WERI-Rb-1 (cell line): ENCODE results near the gene CLDN7.
A peak's percentile ranks its signal among the peaks of the same experiment; 100 is the strongest.
"Not testable (repeated sequence)": the region's sequence is repeated elsewhere in the genome, so short reads cannot be mapped to it uniquely, and the experiment has no call there.

Experiments
- DNase-seq: peaks from one replicate; pipeline ENCODE4 v3.0.0-alpha.2; 2020
- H3K27ac ChIP-seq: fragments of 250-450 bp; sonication (Bioruptor Pico); 2 replicates; pipeline ENCODE4 v1.5.1; 2020; ENCODE audit warnings: mild to moderate bottlenecking, moderate library complexity
- H3K27me3 ChIP-seq: fragments of 250-450 bp; sonication (Bioruptor Pico); 2 replicates; pipeline ENCODE4 v1.5.1; 2021; ENCODE audit warnings: mild to moderate bottlenecking, low read depth, moderate library complexity; ENCODE audit not compliant: insufficient read depth, severe bottlenecking
- H3K36me3 ChIP-seq: fragments of 250-450 bp; sonication (Bioruptor Pico); 2 replicates; pipeline ENCODE4 v1.5.1; 2020; ENCODE audit warnings: mild to moderate bottlenecking, moderate library complexity
- H3K4me3 ChIP-seq: 2 replicates; pipeline ENCODE4 v1.5.1; 2011; ENCODE audit warnings: low read depth, mild to moderate bottlenecking, control low read depth, low read length
- H3K9me3 ChIP-seq: fragments of 250-450 bp; sonication (Bioruptor Pico); 2 replicates; pipeline ENCODE4 v1.5.1; 2021; ENCODE audit warnings: mild to moderate bottlenecking, moderate library complexity; ENCODE audit not compliant: severe bottlenecking
- TF ChIP-seq, protein P1 (sequence below): IDR thresholded peaks from 2 replicates; pipeline ENCODE4 v1.5.1; 2011; ENCODE audit warnings: low read depth, mild to moderate bottlenecking, control low read depth, inconsistent platforms, low read length

Gene CLDN7

DNA sequence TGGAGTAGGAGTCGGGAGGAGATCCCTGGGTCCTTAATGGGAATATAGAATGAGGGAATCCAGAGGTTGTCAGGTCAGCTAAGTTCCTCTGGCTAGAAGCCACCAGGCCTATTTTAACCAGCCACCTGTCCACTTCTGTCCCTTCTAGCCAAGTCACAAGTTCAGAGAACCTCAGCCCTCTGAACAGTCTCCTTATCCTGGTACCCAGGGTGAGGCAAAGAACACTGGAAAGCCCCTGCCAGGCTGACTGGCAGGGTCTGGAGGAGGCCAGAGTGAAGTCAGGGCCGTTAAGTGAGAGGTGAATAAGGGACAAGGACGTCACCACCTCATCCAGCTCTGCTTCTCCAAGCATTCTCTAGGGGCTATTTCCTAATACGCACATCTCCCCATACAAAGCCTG, 13.5 kb downstream of the CLDN7 start:
- Histone ChIP-seq H3K27ac (no peak overlapping the region), H3K9me3 (no peaks in the 10 kb centered on the region), H3K36me3 (peaks cover 46% of the 10 kb centered on the region), H3K4me3 (no peak overlapping the region), H3K27me3 (no peaks in the 10 kb centered on the region)
- no peak for DNase-seq
- TF ChIP-seq, protein P1, sequence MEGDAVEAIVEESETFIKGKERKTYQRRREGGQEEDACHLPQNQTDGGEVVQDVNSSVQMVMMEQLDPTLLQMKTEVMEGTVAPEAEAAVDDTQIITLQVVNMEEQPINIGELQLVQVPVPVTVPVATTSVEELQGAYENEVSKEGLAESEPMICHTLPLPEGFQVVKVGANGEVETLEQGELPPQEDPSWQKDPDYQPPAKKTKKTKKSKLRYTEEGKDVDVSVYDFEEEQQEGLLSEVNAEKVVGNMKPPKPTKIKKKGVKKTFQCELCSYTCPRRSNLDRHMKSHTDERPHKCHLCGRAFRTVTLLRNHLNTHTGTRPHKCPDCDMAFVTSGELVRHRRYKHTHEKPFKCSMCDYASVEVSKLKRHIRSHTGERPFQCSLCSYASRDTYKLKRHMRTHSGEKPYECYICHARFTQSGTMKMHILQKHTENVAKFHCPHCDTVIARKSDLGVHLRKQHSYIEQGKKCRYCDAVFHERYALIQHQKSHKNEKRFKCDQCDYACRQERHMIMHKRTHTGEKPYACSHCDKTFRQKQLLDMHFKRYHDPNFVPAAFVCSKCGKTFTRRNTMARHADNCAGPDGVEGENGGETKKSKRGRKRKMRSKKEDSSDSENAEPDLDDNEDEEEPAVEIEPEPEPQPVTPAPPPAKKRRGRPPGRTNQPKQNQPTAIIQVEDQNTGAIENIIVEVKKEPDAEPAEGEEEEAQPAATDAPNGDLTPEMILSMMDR: no peak

DNA sequence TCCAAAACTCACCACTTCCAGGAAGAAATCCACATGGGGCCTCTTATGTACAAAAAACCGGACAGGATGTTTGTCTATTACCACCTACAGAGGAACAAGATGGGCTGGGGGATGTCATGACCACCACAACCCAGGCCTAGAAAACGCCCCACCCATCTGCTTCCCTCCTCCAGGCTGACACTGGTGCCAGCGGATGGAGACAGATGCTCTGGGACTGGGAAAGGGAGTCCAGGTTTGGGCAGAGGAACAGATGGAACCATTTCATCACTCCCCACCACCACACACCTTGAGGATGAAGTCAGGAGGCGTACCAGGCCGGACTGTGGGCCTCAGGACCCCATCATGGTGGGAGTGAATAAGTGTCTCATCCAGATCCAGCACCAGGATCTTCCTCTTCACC, 15.5 kb downstream of the CLDN7 start:
- peaks cover 52% of the 10 kb centered on the region for H3K36me3 ChIP-seq
- H3K9me3 ChIP-seq: no peaks in the 10 kb centered on the region
- TF ChIP-seq, protein P1: no peak
- H3K4me3 ChIP-seq: no peak overlapping the region
- H3K27ac ChIP-seq: no peak overlapping the region
- no peak for DNase-seq
- H3K27me3 ChIP-seq: no peaks in the 10 kb centered on the region

DNA sequence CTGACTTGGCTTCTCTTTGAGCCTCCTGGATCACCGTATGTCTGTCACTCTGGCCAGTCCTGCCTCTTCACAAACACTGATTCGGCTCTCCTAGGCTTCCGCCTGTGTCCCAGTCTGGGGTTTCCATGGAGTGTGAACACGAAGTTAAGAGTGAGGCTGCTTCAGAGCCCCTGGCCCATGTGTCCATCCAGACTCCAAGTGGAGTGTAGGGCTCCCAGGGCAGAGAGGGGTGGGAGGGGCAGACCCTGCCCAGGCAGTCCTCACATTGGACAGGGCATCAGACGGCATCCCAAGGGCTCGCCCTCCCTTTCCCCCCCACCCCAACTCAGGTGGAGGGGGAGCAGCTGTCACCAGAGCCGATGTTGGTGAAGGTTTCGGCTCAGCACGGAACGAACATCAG, 18.4 kb downstream of the CLDN7 start:
- not testable (repeated sequence) for H3K4me3 ChIP-seq
- peaks cover 70% of the 10 kb centered on the region for H3K36me3 ChIP-seq
- H3K27ac ChIP-seq: peak overlapping the region; percentile 99

DNA sequence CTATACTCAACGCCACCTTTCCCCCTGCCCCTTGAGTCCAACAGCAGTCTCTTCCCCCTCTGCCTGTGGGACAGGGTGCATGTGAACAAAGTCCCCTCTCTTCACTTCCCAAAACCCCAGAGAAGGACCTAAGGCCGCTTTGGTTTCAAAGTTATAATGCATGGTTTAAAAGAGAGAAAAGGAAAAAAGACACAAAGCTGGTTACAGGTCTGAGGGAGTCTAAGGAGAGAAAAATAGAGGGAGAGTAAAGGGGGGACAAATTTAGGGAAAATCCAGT, 18.9 kb downstream of the CLDN7 start:
- no peak for DNase-seq
- peak overlapping the region; percentile 90 for H3K4me3 ChIP-seq
- peaks cover 71% of the 10 kb centered on the region for H3K36me3 ChIP-seq
- H3K9me3 ChIP-seq: no peaks in the 10 kb centered on the region
- no peaks in the 10 kb centered on the region for H3K27me3 ChIP-seq
- H3K27ac ChIP-seq: peak overlapping the region; percentile 99
- TF ChIP-seq, protein P1: no peak

More for the DNA sequence above, 18.4 kb downstream of the CLDN7 start:
- DNase-seq, H3K9me3 ChIP-seq, H3K27me3 ChIP-seq: not testable (repeated sequence)

DNA sequence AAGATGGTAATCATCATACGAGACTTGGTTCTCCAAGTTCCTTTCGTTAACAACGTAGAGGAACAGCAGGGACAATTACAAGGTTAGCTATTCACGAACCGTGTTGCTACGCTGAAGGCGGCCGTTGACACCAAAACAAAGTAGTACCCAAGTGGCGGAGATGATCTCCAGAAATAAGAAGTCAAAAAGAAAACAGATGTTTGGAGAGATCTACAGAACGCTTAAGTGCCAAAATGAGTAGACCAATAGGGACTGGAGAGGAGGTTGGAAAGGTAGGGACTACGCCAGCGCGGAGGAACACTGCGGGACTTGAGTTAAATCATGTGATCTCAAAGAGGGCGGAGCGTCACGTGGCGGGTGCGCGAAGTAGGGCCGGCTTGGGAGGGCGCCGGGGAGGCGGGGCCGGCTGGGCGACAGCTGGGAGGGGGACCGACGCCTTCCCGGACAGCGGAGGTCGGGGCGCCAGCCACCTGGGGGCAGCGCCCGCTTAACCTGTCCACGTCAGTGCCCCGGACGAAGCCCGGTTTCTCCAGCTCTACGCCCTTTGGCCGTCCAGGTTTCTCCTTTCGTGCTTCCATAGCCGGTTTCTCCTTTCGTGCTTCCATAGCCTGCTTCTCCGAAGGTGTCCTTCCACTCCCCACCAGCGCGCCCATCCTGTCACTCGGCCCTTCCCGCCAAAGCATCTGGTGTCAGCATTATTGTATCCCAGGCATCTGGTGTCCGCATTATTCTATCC, 19.4 kb downstream of the CLDN7 start:
- TF ChIP-seq, protein P1: peak; percentile 31; the same call in 1 of the 2 replicates
- Histone ChIP-seq H3K4me3 (peak overlapping the region; percentile 90), H3K36me3 (peaks cover 71% of the 10 kb centered on the region), H3K27ac (peak overlapping the region; percentile 99), H3K27me3 (no peaks in the 10 kb centered on the region), H3K9me3 (no peaks in the 10 kb centered on the region)
- peak; percentile 97 for DNase-seq

DNA sequence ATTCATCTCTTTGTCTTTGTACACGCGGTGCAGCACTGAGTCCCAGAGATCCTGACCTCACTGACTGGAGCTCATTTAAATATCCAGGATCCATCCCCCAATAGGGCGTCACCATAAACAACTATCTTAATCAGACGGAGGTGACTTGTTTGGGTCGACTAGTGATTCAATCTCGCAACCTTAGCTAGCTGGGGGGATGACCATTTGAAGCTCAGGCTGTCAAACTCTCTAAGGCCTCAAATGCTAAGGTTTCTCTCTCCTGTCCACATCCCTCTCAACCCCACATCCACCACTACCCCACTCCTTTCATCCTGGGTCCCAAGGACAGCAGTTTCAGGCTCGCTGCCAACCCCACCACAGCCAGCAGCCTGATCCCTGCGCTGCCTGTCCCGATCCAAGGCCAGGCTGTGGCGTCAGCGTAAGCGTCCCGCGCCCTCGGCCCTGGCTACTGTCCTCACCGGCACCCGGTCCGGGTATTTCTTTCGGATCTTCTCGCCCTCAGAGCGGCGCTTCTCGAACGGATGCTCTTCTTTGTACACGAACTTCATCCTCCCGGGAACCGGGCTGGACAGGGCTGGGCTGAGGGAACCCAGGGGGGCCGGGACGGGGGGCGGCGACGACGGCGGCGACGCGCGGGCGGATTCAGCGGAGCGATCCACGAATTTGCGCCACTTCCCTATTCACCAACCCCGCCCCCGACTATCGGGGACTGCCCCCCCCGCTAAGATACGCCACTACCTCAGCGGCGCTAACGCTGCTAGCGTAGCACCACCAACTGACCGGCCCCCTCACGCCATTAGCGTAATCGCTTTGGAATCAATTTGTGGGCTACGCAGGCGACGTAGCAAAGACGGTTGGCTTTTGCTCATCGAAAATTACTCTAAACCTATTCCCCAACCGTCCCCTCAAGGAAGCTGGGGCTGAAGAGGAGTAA, 20.2 kb downstream of the CLDN7 start, which contains the start of gene GABARAP:
TSS of gene GABARAP (minus strand) at position 667 of the 934 bp plus-strand sequence. CDS start at position 548, 119 bp downstream.
- peaks cover 71% of the 10 kb centered on the region for H3K36me3 ChIP-seq
- peak within 1 kb of the TSS; percentile 90 for H3K4me3 ChIP-seq
- H3K27me3 ChIP-seq: no peaks in the 10 kb centered on the region
- peak within 1 kb of the TSS; percentile 99 for H3K27ac ChIP-seq
- peak; percentile 93 for DNase-seq
- H3K9me3 ChIP-seq: no peaks in the 10 kb centered on the region
- TF ChIP-seq, protein P1: no peak
